Measurements from ENCODE around the gene PAM.

PAM gene

GRCh38 chr5:102860035-102860434 lies 104.9 kb downstream of the PAM start:
- DNase-seq (ENCODE audit: low read depth in 2 of 2), result no peak

- no peak for DNase-seq (ENCODE audit: low read depth in 2 of 2)
Observed at GRCh38 chr5:102863058-102863457, 108.0 kb downstream of the PAM start.

- no peak for DNase-seq (ENCODE audit: low read depth in 2 of 2)
Observed at GRCh38 chr5:102863764-102864560, 108.9 kb downstream of the PAM start.

- DNase-seq (ENCODE audit: low read depth in 2 of 2), result no peak
Observed at GRCh38 chr5:102865171-102865509, 110.0 kb downstream of the PAM start.

GRCh38 chr5:102865510-102866236 lies 110.6 kb downstream of the PAM start:
- peak in 1 of 2 donors; percentile 3 for DNase-seq (ENCODE audit: low read depth in 2 of 2)

- DNase-seq (ENCODE audit: low read depth in 2 of 2), result no peak
Observed at GRCh38 chr5:102866237-102866600, 111.1 kb downstream of the PAM start.

GRCh38 chr5:102867992-102868662 lies 113.0 kb downstream of the PAM start:
- no peak for DNase-seq (ENCODE audit: low read depth in 2 of 2)

- no peak for DNase-seq (ENCODE audit: low read depth in 2 of 2)
Observed at GRCh38 chr5:102869230-102869629, 114.1 kb downstream of the PAM start.

GRCh38 chr5:102873379-102873932 lies 118.4 kb downstream of the PAM start:
- DNase-seq (ENCODE audit: low read depth in 2 of 2), result no peak

- no peak for DNase-seq (ENCODE audit: low read depth in 2 of 2)
Observed at GRCh38 chr5:102874054-102874453, 118.9 kb downstream of the PAM start.

GRCh38 chr5:102875721-102876123 lies 120.6 kb downstream of the PAM start:
- DNase-seq (ENCODE audit: low read depth in 2 of 2), result no peak

GRCh38 chr5:102876610-102877009 lies 121.5 kb downstream of the PAM start:
- DNase-seq (ENCODE audit: low read depth in 2 of 2), result no peak

GRCh38 chr5:102879741-102880140 lies 124.6 kb downstream of the PAM start:
- DNase-seq (ENCODE audit: low read depth in 2 of 2), result no peak

- no peak for DNase-seq (ENCODE audit: low read depth in 2 of 2)
Observed at GRCh38 chr5:102886586-102886985, 131.5 kb downstream of the PAM start.

- DNase-seq (ENCODE audit: low read depth in 2 of 2), result no peak
Observed at GRCh38 chr5:102888483-102888882, 133.4 kb downstream of the PAM start.

- DNase-seq (ENCODE audit: low read depth in 2 of 2), result no peak
Observed at GRCh38 chr5:102889033-102889432, 133.9 kb downstream of the PAM start.

GRCh38 chr5:102890133-102890532 lies 135.0 kb downstream of the PAM start:
- DNase-seq (ENCODE audit: low read depth in 2 of 2), result no peak

GRCh38 chr5:102891175-102891574 lies 136.1 kb downstream of the PAM start:
- no peak for DNase-seq (ENCODE audit: low read depth in 2 of 2)

GRCh38 chr5:102893942-102894341 lies 138.8 kb downstream of the PAM start:
- DNase-seq (ENCODE audit: low read depth in 2 of 2), result no peak

- no peak for DNase-seq (ENCODE audit: low read depth in 2 of 2)
Observed at GRCh38 chr5:102895234-102895633, 140.1 kb downstream of the PAM start.

GRCh38 chr5:102895976-102896375 lies 140.9 kb downstream of the PAM start:
- DNase-seq (ENCODE audit: low read depth in 2 of 2), result no peak

- DNase-seq (ENCODE audit: low read depth in 2 of 2), result no peak
Observed at GRCh38 chr5:102901424-102902134, 146.5 kb downstream of the PAM start.
